Lower leg skin (tissue), 4 donors: ENCODE data around the gene OXNAD1. TPM values are rescaled to one million over a fixed set of nuclear protein-coding genes. Genes with fewer than 3 reads are reported as not detected.

Experiments used
- DNase-seq, 2 donors: peaks; one replicate each; pipeline ENCODE4 v3.0.0-alpha.2; 2019; ENCODE audit warnings: low spot score in 2 of 2
- H3K4me3 ChIP-seq: fragments of 200-600 bp; sonication (generic); 2 replicates; pipeline ENCODE4 v1.5.1; 2017; ENCODE audit warnings: mild to moderate bottlenecking, low read depth; ENCODE audit not compliant: poor library complexity, severe bottlenecking
- CTCF ChIP-seq, 3 donors: fragments of 450-650 bp; IDR thresholded peaks; one replicate each; pipeline ENCODE4 v1.5.1; 2016; ENCODE audit warnings: antibody characterized with exemption in 3 of 3, mild to moderate bottlenecking in 3 of 3, moderate library complexity in 2 of 3
- POLR2A ChIP-seq, 2 donors: fragments of 450-650 bp; IDR thresholded peaks; one replicate each; pipeline ENCODE4 v1.6.1; 2016 to 2017; ENCODE audit warnings: antibody characterized with exemption in 2 of 2, mild to moderate bottlenecking in 1 of 2, moderate library complexity in 1 of 2
- WGBS, 2 donors: methylation state at CpG; one replicate each; pipeline ENCODE4 v1.1.5; 2018; 5-methylcytosine and 5-hydroxymethylcytosine counted together
- intact Hi-C: fragments of 100-400 bp; cut with DNase I; formaldehyde crosslinking; loops from one replicate; pipeline ENCODE4 v1.15.0; 2023; ENCODE audit warnings: low total_unique reads
- total RNA-seq, 4 donors: library from RNA; depleted of rRNA; stranded (reverse); fragments of >200 nt; gene quantifications; one replicate each; pipeline ENCODE4 v1.1.0, GENCODE V29; 2016

OXNAD1 gene
- total RNA-seq, 4 donors from 2014 or later = 7.6 to 12.7 (median 10.4) TPM

- WGBS, 2 donors = 91 to 96% methylated on average over 4 of the region's 4 CpGs
- H3K4me3 ChIP-seq = no peak overlapping the region
- intact Hi-C loops = no loop called here
- TF ChIP-seq POLR2A (IDR thresholded peaks at IDR 0.05) = no peak
- no peak for TF ChIP-seq CTCF (IDR thresholded peaks at IDR 0.05)
- DNase-seq = no peak
Observed at GRCh38 chr3:16236030-16236639, 28.9 kb upstream of the OXNAD1 start.

GRCh38 chr3:16236856-16237393 is 28.1 kb upstream of the OXNAD1 start:
- intact Hi-C loops = no loop called here
- H3K4me3 ChIP-seq = no peak overlapping the region
- TF ChIP-seq CTCF (IDR thresholded peaks at IDR 0.05) (no peak), POLR2A (IDR thresholded peaks at IDR 0.05) (no peak)
- WGBS, 2 donors = 66 to 73% methylated on average over 3 of the region's 3 CpGs
- no peak for DNase-seq

GRCh38 chr3:16239086-16239770 is 25.8 kb upstream of the OXNAD1 start:
- WGBS, 2 donors = 70 to 78% methylated on average over 3 of the region's 3 CpGs
- H3K4me3 ChIP-seq = no peak overlapping the region
- TF ChIP-seq POLR2A (IDR thresholded peaks at IDR 0.05) (no peak), CTCF (IDR thresholded peaks at IDR 0.05) (no peak)
- intact Hi-C loops = no loop called here
- DNase-seq = no peak

- H3K4me3 ChIP-seq = no peak overlapping the region
- DNase-seq = no peak
- WGBS, 2 donors = 71 to 74% methylated on average over 4 of the region's 4 CpGs
- TF ChIP-seq POLR2A (IDR thresholded peaks at IDR 0.05) = no peak
- no peak for TF ChIP-seq CTCF (IDR thresholded peaks at IDR 0.05)
- intact Hi-C loops = loop anchor here (10.0 kb wide), 1 partner anchor 425 kb away; no protein-coding TSS in a partner anchor
Observed at GRCh38 chr3:16239780-16240179, 25.2 kb upstream of the OXNAD1 start.

- 61 to 72% methylated on average over 6 of the region's 6 CpGs for WGBS, 2 donors
- intact Hi-C loops = loop anchor here (10.0 kb wide), 1 partner anchor 426 kb away; no protein-coding TSS in a partner anchor
- TF ChIP-seq POLR2A (IDR thresholded peaks at IDR 0.05) = no peak
- no peak overlapping the region for H3K4me3 ChIP-seq
- no peak for DNase-seq
Observed at GRCh38 chr3:16240229-16241023, 24.6 kb upstream of the OXNAD1 start.

- TF ChIP-seq POLR2A (IDR thresholded peaks at IDR 0.05) = no peak
- TF ChIP-seq CTCF (IDR thresholded peaks at IDR 0.05) = no peak
- WGBS, 2 donors = 95 to 96% methylated on average over 5 of the region's 5 CpGs
- no peak for DNase-seq
- no peak overlapping the region for H3K4me3 ChIP-seq
- intact Hi-C loops = loop anchor here (10.0 kb wide), 1 partner anchor 426 kb away; no protein-coding TSS in a partner anchor
Observed at GRCh38 chr3:16241225-16241624, 23.8 kb upstream of the OXNAD1 start.
